ENCODE results near the gene NUDT14. TPM values are rescaled to one million over a fixed set of nuclear protein-coding genes. Genes with fewer than 3 reads are reported as not detected.

NUDT14 gene
- polyA plus RNA-seq, 5 donors, result 21.3 to 48.9 (median 28.6) TPM

GRCh38 chr14:105137481-105138020 lies 43.6 kb downstream of the NUDT14 start:
- no peak for DNase-seq

- no peak for DNase-seq
These were observed 44.5 kb downstream of the NUDT14 start for GRCh38 chr14:105136401-105137322.

- DNase-seq, result no peak
These were observed 45.3 kb downstream of the NUDT14 start for GRCh38 chr14:105135700-105136395.

GRCh38 chr14:105132921-105133654 lies 48.0 kb downstream of the NUDT14 start:
- no peak for DNase-seq

- no peak for DNase-seq
These were observed 49.9 kb downstream of the NUDT14 start for GRCh38 chr14:105131241-105131640.

GRCh38 chr14:105128059-105128458 lies 53.1 kb downstream of the NUDT14 start:
- DNase-seq, result no peak

GRCh38 chr14:105126981-105127329 lies 54.2 kb downstream of the NUDT14 start:
- DNase-seq, result no peak

GRCh38 chr14:105126126-105126980 lies 54.8 kb downstream of the NUDT14 start:
- DNase-seq, result no peak

GRCh38 chr14:105124823-105125222 lies 56.3 kb downstream of the NUDT14 start:
- DNase-seq, result no peak

GRCh38 chr14:105123981-105124765 lies 56.9 kb downstream of the NUDT14 start:
- no peak for DNase-seq

- no peak for DNase-seq
These were observed 57.9 kb downstream of the NUDT14 start for GRCh38 chr14:105123064-105123665.

Other genes with a start within 250 kb of the NUDT14 start
- 1 to 10 TPM; 1.1 to 3.0 (median 2.3) TPM for gene AHNAK2, start 202.9 kb downstream of the NUDT14 start, polyA plus RNA-seq (ENCODE audit: insufficient read depth in 1 of 5, insufficient read length in 5 of 5, low replicate concordance in 1 of 5)
- gene CLBA1, start 195.5 kb downstream of the NUDT14 start, polyA plus RNA-seq (ENCODE audit: insufficient read depth in 1 of 5, insufficient read length in 5 of 5, low replicate concordance in 1 of 5), result 10 to 100 TPM; 10.8 to 19.8 (median 14.1) TPM
- 10 to 100 TPM; 18.5 to 26.6 (median 23.0) TPM for gene CDCA4, start 160.2 kb downstream of the NUDT14 start, polyA plus RNA-seq (ENCODE audit: insufficient read depth in 1 of 5, insufficient read length in 5 of 5, low replicate concordance in 1 of 5)
- gene GPR132, start 115.9 kb downstream of the NUDT14 start, polyA plus RNA-seq (ENCODE audit: insufficient read depth in 1 of 5, insufficient read length in 5 of 5, low replicate concordance in 1 of 5), result 1 to 10 TPM in 4 of 5 donors, under 1 TPM in 1; 0.99 to 1.9 (median 1.2) TPM
- 10 to 100 TPM; 10.2 to 20.0 (median 11.2) TPM for gene JAG2, start 12.5 kb downstream of the NUDT14 start, polyA plus RNA-seq (ENCODE audit: insufficient read depth in 1 of 5, insufficient read length in 5 of 5, low replicate concordance in 1 of 5)
- gene BTBD6, start 67.2 kb upstream of the NUDT14 start, polyA plus RNA-seq (ENCODE audit: insufficient read depth in 1 of 5, insufficient read length in 5 of 5, low replicate concordance in 1 of 5), result 10 to 100 TPM; 29.8 to 47.8 (median 37.3) TPM
- gene BRF1, start 119.7 kb upstream of the NUDT14 start, polyA plus RNA-seq (ENCODE audit: insufficient read depth in 1 of 5, insufficient read length in 5 of 5, low replicate concordance in 1 of 5), result 10 to 100 TPM; 27.3 to 41.1 (median 30.5) TPM
- gene PACS2, start 133.4 kb upstream of the NUDT14 start, polyA plus RNA-seq (ENCODE audit: insufficient read depth in 1 of 5, insufficient read length in 5 of 5, low replicate concordance in 1 of 5), result 10 to 100 TPM; 61.8 to 92.3 (median 77.3) TPM
- 1 to 10 TPM in 4 of 5 donors, under 1 TPM in 1; 0.96 to 3.6 (median 1.4) TPM for gene TEX22, start 217.2 kb upstream of the NUDT14 start, polyA plus RNA-seq (ENCODE audit: insufficient read depth in 1 of 5, insufficient read length in 5 of 5, low replicate concordance in 1 of 5)
- gene MTA1, start 238.5 kb upstream of the NUDT14 start, polyA plus RNA-seq (ENCODE audit: insufficient read depth in 1 of 5, insufficient read length in 5 of 5, low replicate concordance in 1 of 5), result 100 to 1,000 TPM in 4 of 5 donors, 10 to 100 TPM in 1; 85.8 to 159 (median 125) TPM